GM18868 (cell line): Measurements from ENCODE around the gene PTBP3.
"Not testable (repeated sequence)": the region's sequence is repeated elsewhere in the genome, so short reads cannot be mapped to it uniquely, and the experiment has no call there.

Experiments
- ATAC-seq: cut with Tn5 transposase; IDR thresholded peaks from one replicate; pipeline ENCODE4 v1.9.1; 2021; ENCODE audit warnings: mild to moderate bottlenecking, moderate library complexity; ENCODE audit not compliant: unreplicated experiment

Gene PTBP3

DNA sequence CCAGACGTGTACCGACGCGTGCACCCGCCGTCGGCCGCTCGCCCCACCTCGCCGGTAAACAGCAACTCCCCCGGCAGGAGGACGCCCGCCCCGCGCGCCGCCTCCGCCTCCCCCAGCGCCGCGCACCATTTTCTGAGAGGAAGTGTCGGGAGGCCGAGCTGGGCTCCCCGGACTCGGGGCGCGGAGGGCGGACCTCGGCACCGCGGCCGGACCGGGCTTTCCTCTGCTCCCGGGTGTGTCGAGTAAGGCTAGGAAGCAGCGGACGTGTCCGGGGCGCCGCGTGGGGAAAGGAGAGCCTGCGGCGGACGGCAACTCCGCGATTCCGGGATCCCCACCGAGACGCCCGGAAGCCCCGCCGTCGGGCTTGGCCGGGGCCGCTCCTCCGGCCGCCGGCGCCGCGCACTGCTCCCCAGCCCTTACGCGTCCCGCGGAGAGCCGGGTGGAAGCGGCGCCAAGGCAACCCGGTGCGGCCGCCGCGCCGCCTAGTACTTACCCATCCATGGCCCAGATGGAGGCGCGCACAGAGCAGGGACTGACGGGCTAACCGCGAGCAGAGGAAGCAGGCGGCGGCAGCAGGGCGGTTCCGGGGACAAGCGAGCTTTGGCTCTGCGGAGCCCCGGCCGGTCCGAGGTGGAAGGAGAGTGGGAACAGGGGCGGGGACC lies at the start of gene PTBP3:
Gene PTBP3, minus strand, starts transcription at position 643 of the 662 bp plus-strand sequence. CDS start 35,754 bp downstream, outside the sequence.
- ATAC-seq = peak; percentile 61

DNA sequence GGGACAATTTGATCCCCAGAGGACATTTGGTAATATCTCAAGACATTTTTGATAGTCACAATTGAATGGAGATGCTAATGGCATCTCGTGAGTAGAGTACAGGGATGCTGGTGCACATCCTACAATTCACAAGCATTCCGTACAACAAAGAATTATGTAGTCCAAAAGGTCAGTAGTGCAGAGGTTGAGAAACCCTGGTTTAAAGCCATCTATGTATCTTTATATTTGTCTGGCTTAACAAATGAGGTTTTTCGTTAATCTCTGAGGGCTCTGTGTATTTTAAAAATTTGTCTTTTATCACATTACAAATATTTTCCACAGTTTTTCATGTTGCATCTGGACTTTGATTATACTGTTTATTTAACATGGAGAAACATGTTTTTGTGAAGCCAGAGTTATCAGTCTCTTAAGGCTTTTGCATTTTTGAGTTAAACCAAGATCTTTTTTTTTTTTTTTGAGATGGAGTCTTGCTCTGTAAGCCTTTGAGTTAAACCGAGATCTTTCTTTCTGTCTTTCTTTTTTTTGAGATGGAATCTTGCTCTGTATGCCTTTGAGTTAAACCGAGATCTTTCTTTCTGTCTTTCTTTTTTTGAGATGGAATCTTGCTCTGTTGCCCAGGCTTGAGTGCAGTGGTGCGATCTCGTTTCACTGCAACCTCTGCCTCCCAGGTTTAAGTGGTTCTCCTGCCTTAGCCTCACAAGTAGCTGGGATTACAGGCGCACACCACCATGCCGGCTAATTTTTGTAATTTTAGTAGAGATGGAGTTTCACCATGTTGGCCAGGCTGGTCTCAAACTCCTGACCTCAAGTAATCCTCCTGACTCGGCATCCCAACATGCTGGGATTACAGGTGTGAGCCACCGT lies 49.3 kb upstream of the PTBP3 start:
- ATAC-seq = no peak

- no peak for ATAC-seq
Measured at GRCh38 chr9:112382066-112382465, 48.6 kb upstream of the PTBP3 start.

DNA sequence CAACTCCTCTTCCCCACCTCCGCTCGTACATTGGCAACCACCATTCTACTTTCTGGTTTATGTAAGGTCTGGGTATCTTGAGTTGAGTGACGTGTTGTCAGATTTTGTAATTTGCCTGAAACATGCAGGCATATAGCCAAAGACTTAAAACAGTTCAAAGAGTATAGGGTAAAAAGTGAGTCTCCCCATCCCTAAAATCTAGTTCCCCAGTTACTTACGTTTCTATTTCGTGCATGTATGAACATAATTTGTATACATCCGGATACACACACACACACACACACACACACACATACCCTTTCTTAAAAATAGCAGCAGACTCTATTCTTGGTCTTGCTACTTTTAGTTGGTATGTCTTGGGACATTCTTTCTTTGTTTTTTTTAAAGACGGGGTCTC lies 47.4 kb upstream of the PTBP3 start:
- ATAC-seq = no peak

- peak; percentile 9 for ATAC-seq
Measured at GRCh38 chr9:112380102-112380824, 46.8 kb upstream of the PTBP3 start, which contains the start of gene HSDL2. Gene HSDL2 (plus strand): TSS chr9:112380108. CDS start chr9:112380164, 56 bp downstream.

GRCh38 chr9:112379177-112380101 lies 46.0 kb upstream of the PTBP3 start:
- ATAC-seq = peak; percentile 76

GRCh38 chr9:112378328-112379176 lies 45.1 kb upstream of the PTBP3 start:
- peak; percentile 9 for ATAC-seq

- no peak for ATAC-seq
Measured at GRCh38 chr9:112377684-112378327, 44.4 kb upstream of the PTBP3 start.

GRCh38 chr9:112377087-112377486 lies 43.7 kb upstream of the PTBP3 start:
- no peak for ATAC-seq

DNA sequence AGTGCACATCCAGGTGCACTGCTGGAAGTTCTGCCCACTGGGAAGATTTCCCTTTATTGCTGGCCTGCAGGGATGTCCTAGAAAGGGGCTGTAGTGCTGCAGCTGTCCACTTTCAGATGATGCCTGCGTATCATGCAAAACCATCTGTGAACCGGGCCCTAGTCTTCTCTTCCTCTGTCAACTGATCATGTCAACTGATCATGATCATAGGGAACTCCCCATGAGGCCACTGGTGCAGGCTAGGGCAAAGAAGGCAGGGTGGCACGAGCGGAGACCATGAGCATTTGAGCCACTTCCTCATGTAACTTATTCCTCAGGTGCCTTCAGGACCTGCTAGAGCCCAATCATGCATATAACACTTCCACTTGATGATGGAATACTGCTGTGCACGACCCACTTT lies 41.9 kb upstream of the PTBP3 start:
- no peak for ATAC-seq

GRCh38 chr9:112374232-112374631 lies 40.8 kb upstream of the PTBP3 start:
- ATAC-seq = not testable (repeated sequence)

DNA sequence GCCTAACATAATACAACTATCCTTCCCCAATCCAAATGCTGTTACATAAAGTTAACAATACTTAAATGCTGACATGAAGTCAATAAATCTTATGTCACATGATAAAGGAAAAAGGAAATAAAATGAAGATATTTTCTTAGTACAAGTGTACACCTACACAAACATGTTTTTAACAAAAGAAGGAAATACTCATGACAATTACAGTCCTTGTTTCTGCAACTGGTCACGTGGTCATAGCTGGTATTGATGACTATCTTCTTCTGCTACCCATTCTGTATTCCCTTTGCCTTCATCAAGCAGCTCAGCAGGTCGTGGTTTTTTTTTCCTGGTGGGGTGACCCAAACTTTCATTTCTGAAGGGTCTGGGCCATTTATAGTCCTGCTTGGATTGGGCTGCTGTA lies 40.2 kb upstream of the PTBP3 start:
- not testable (repeated sequence) for ATAC-seq

DNA sequence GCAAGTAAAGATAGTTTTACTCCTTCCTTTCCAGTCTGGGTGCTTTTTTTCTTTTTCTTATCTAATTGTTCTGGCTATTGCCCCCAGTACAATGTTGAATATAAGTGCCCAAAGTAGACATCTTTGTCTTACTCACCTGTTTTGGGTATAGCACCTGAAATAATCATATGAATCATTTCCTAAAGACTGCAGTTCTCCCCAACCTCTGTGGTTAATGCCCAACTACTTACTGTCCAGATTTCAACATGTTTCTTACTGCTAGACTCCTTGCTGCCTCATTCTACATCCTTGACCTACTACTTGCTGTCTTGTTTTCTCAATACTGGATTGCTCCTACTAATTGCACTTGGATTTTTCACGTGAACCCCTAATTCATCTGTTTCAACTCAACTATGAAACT lies 37.6 kb upstream of the PTBP3 start:
- no peak for ATAC-seq

DNA sequence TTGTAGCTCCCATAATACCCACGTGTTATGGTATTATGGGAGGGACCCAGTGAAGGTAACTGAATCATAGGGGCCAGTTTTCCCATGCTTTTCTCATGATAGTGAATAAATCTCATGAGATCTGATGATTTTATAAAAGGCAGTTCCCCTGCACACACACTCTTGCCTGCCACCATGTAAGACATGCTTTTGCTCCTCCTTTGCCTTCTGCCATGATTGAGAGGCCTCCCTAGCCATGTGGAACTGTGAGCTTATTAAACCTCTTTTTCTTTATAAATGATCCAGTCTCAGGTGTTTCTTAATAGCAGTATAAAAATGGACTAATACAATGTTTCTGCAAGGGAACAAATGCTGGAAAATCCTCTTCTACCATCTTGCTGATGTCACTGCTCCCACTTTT lies 36.4 kb upstream of the PTBP3 start:
- ATAC-seq = no peak

GRCh38 chr9:112367465-112367864 lies 34.0 kb upstream of the PTBP3 start:
- no peak for ATAC-seq

GRCh38 chr9:112366591-112366990 lies 33.2 kb upstream of the PTBP3 start:
- ATAC-seq = no peak

DNA sequence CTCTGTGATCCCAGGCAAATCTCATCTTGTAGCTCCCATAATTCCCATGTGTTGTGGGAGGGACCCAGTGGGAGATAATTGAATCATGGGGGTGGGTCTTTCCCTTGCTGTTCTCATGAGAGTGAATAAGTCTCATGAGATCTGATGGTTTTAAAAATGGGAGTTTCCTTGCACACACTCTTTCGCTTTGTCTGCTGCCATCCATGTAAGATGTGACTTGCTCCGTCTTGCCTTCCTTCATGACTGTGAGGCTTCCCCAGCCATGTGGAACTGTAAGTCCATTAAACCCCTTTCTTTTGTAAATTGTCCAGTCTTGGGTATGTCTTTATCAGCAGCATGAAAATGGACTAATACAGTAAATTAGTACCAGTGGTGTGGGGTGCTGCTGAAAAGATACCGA lies 31.8 kb upstream of the PTBP3 start:
- not testable (repeated sequence) for ATAC-seq

GRCh38 chr9:112364761-112365160 lies 31.3 kb upstream of the PTBP3 start:
- no peak for ATAC-seq

GRCh38 chr9:112361601-112362000 lies 28.2 kb upstream of the PTBP3 start:
- ATAC-seq = no peak
